Suprapubic skin (tissue), 4 donors: ENCODE data around the gene SOX6. TPM values are rescaled to one million over a fixed set of nuclear protein-coding genes. Genes with fewer than 3 reads are reported as not detected.

Experiments
- DNase-seq, 2 donors: peaks; one replicate each; pipeline ENCODE4 v3.0.0-alpha.2; 2019; ENCODE audit warnings: low spot score in 2 of 2
- H3K27ac ChIP-seq: fragments of 200-600 bp; sonication (generic); one replicate; pipeline ENCODE4 v1.5.1; 2019
- H3K27me3 ChIP-seq: fragments of 200-600 bp; sonication (generic); one replicate; pipeline ENCODE4 v1.5.1; 2019
- H3K36me3 ChIP-seq: fragments of 200-600 bp; sonication (generic); one replicate; pipeline ENCODE4 v1.5.1; 2019
- H3K4me1 ChIP-seq: fragments of 200-600 bp; sonication (generic); one replicate; pipeline ENCODE4 v1.5.1; 2019
- H3K4me3 ChIP-seq: fragments of 200-600 bp; sonication (generic); one replicate; pipeline ENCODE4 v1.5.1; 2019; ENCODE audit warnings: mild to moderate bottlenecking
- H3K9me3 ChIP-seq: fragments of 200-600 bp; sonication (generic); one replicate; pipeline ENCODE4 v1.5.1; 2019
- CTCF ChIP-seq, 2 donors: fragments of 200-600 bp in 1 of 2; fragments of 450-650 bp in 1 of 2; sonication (generic) in 1 of 2; IDR thresholded peaks; one replicate each; pipeline ENCODE4 v1.5.1; 2016 to 2019; ENCODE audit warnings: antibody characterized with exemption in 2 of 2, mild to moderate bottlenecking in 1 of 2, moderate library complexity in 1 of 2
- EP300 ChIP-seq: sonication (generic); formaldehyde crosslinking; IDR thresholded peaks from one replicate; pipeline ENCODE4 v1.6.1; 2017; ENCODE audit warnings: antibody characterized with exemption
- POLR2A ChIP-seq, 2 donors: fragments of 450-650 bp; IDR thresholded peaks; one replicate each; pipeline ENCODE4 v1.6.1; 2017; ENCODE audit warnings: antibody characterized with exemption in 2 of 2, mild to moderate bottlenecking in 2 of 2, moderate library complexity in 2 of 2
- POLR2AphosphoS5 ChIP-seq, 3 donors: sonication (generic); formaldehyde crosslinking; IDR thresholded peaks; one replicate each; pipeline ENCODE4 v1.6.1; 2017; ENCODE audit warnings: antibody characterized with exemption in 3 of 3
- WGBS: methylation state at CpG from one replicate; pipeline ENCODE4 v1.1.5; 2018; 5-methylcytosine and 5-hydroxymethylcytosine counted together
- total RNA-seq, 4 donors: library from RNA; depleted of rRNA; stranded (reverse); fragments of >200 nt; gene quantifications; one replicate each; pipeline ENCODE4 v1.1.0, GENCODE V29; 2016

The SOX6 gene
- total RNA-seq, 4 donors from 2014 or later = 12.1 to 32.0 (median 23.8) TPM

- no peak overlapping the region for H3K27ac ChIP-seq
- H3K4me3 ChIP-seq = no peak overlapping the region
- H3K27me3 ChIP-seq = no peaks in the 10 kb centered on the region
- no peak for DNase-seq
- no peaks in the 10 kb centered on the region for H3K36me3 ChIP-seq
- TF ChIP-seq POLR2AphosphoS5 (IDR thresholded peaks at IDR 0.05) = no peak
- TF ChIP-seq POLR2A (IDR thresholded peaks at IDR 0.05) = no peak
- TF ChIP-seq CTCF (IDR thresholded peaks at IDR 0.05) = no peak
- no peak for TF ChIP-seq EP300
- no peaks in the 10 kb centered on the region for H3K9me3 ChIP-seq
- WGBS = 89% methylated on average over 1 of the region's 1 CpG
- no peaks in the 10 kb centered on the region for H3K4me1 ChIP-seq
Observed at GRCh38 chr11:16002942-16003341, 353.4 kb downstream of the SOX6 start.

- no peak for DNase-seq
- Histone ChIP-seq H3K36me3 (no peaks in the 10 kb centered on the region), H3K4me3 (no peak overlapping the region), H3K27ac (no peak overlapping the region), H3K27me3 (no peaks in the 10 kb centered on the region), H3K9me3 (no peaks in the 10 kb centered on the region), H3K4me1 (no peaks in the 10 kb centered on the region)
- TF ChIP-seq EP300 = no peak
- no peak for TF ChIP-seq CTCF (IDR thresholded peaks at IDR 0.05)
- TF ChIP-seq POLR2AphosphoS5 (IDR thresholded peaks at IDR 0.05) = no peak
- no peak for TF ChIP-seq POLR2A (IDR thresholded peaks at IDR 0.05)
- 55% methylated on average over 4 of the region's 4 CpGs for WGBS
Observed at GRCh38 chr11:16001899-16002426, 354.4 kb downstream of the SOX6 start.

GRCh38 chr11:16001044-16001568 lies 355.2 kb downstream of the SOX6 start:
- H3K4me3 ChIP-seq = no peak overlapping the region
- H3K36me3 ChIP-seq = no peaks in the 10 kb centered on the region
- H3K9me3 ChIP-seq = no peaks in the 10 kb centered on the region
- no peaks in the 10 kb centered on the region for H3K27me3 ChIP-seq
- no peak overlapping the region for H3K27ac ChIP-seq
- no peak for TF ChIP-seq POLR2A (IDR thresholded peaks at IDR 0.05)
- no peak for TF ChIP-seq POLR2AphosphoS5 (IDR thresholded peaks at IDR 0.05)
- no peak for TF ChIP-seq CTCF (IDR thresholded peaks at IDR 0.05)
- no peaks in the 10 kb centered on the region for H3K4me1 ChIP-seq
- DNase-seq = no peak
- WGBS = 90% methylated on average over 4 of the region's 4 CpGs

- Histone ChIP-seq H3K9me3 (no peaks in the 10 kb centered on the region), H3K27me3 (no peaks in the 10 kb centered on the region), H3K4me3 (no peak overlapping the region), H3K36me3 (no peaks in the 10 kb centered on the region), H3K4me1 (no peaks in the 10 kb centered on the region), H3K27ac (no peak overlapping the region)
- TF ChIP-seq CTCF (IDR thresholded peaks at IDR 0.05) (no peak), EP300 (no peak), POLR2A (IDR thresholded peaks at IDR 0.05) (no peak), POLR2AphosphoS5 (IDR thresholded peaks at IDR 0.05) (no peak)
- DNase-seq = no peak
- WGBS = 18% methylated on average over 1 of the region's 1 CpG
Observed at GRCh38 chr11:16000065-16000464, 356.3 kb downstream of the SOX6 start.

- WGBS = 96% methylated on average over 4 of the region's 4 CpGs
- DNase-seq = no peak
- Histone ChIP-seq H3K9me3 (no peaks in the 10 kb centered on the region), H3K36me3 (no peaks in the 10 kb centered on the region), H3K4me1 (no peaks in the 10 kb centered on the region), H3K27ac (no peak overlapping the region), H3K27me3 (no peaks in the 10 kb centered on the region), H3K4me3 (no peak overlapping the region)
- no peak for TF ChIP-seq POLR2AphosphoS5 (IDR thresholded peaks at IDR 0.05)
- no peak for TF ChIP-seq EP300
- TF ChIP-seq CTCF (IDR thresholded peaks at IDR 0.05) = no peak
- TF ChIP-seq POLR2A (IDR thresholded peaks at IDR 0.05) = no peak
Observed at GRCh38 chr11:15993345-15993744, 363.0 kb downstream of the SOX6 start.
